GM19452 (cell line): Measurements from ENCODE around the gene DEFB129.
"Not testable (repeated sequence)": the region's sequence is repeated elsewhere in the genome, so short reads cannot be mapped to it uniquely, and the experiment has no call there.

Experiments used
- ATAC-seq: cut with Tn5 transposase; IDR thresholded peaks from one replicate; pipeline ENCODE4 v1.9.1; 2021; ENCODE audit not compliant: unreplicated experiment

Gene DEFB129

GRCh38 chr20:226958-227357 lies at the start of gene DEFB129:
Gene DEFB129, plus strand, starts transcription at chr20:227258. Its CDS starts 31 bp downstream, at chr20:227289.
- no peak for ATAC-seq

- no peak for ATAC-seq
Measured at GRCh38 chr20:184288-184687, 42.8 kb upstream of the DEFB129 start.

GRCh38 chr20:187733-188132 lies 39.3 kb upstream of the DEFB129 start:
- no peak for ATAC-seq

DNA sequence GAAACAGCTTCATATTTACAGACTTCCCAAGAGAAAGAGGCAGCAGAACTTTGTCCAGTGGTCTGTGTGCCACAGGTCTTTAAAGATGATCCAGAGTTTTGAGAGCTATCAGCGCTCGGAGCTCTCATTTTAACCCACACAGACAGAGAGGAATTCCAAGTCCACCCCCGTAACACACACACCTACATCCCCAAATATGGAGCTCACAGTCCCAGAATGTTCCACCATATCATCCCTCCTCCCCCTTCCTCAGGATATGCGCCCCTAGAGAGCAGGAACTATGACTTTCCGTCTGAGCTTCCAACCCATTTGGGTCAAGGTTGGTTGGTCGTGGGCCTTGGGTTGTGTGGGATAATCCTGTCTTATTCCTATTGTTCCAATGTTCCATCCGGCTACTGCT lies 37.4 kb upstream of the DEFB129 start, which contains the start of gene DEFB128:
Gene DEFB128 (minus strand): TSS at position 101 of the 400 bp plus-strand sequence. CDS start 88 bp downstream, at position 13.
- ATAC-seq: no peak

- no peak for ATAC-seq
Measured at GRCh38 chr20:198225-198624, 28.8 kb upstream of the DEFB129 start.

DNA sequence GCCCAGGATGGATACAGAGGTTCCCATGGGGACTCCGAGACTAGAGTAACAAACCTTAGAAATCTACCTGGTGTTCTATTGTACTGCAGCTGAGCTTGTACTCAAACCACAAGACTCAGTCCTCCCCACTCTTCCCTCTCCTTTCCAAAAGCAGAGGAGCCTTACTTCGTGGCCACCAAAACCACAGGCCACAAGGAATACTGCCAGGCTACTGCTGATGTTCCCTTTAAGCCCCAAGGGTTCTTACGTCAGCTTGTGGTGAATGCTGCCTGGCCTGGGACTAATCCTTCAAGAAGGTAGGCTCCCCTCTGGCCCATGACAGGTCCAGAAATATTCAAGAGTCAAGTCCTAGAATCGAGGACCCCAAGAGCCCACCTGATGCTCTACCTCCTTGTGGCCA lies 27.1 kb upstream of the DEFB129 start:
- ATAC-seq: no peak

DNA sequence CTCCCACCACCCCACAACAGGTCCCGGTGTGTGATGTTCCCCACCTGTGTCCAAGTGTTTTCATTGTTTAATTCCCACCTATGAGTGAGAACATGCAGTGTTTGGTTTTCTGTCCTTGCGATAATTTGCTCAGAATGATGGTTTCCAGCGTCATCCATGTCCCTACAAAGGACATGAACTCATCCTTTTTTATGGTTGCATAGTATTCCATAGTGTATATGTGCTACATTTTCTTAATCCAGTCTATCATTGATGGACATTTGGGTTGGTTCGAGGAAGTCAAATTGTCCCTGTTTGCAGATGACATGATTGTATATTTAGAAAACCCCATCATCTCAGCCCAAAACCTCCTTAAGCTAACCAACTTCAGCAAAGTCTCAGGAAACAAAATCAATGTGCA lies 23.4 kb upstream of the DEFB129 start:
- ATAC-seq: not testable (repeated sequence)

DNA sequence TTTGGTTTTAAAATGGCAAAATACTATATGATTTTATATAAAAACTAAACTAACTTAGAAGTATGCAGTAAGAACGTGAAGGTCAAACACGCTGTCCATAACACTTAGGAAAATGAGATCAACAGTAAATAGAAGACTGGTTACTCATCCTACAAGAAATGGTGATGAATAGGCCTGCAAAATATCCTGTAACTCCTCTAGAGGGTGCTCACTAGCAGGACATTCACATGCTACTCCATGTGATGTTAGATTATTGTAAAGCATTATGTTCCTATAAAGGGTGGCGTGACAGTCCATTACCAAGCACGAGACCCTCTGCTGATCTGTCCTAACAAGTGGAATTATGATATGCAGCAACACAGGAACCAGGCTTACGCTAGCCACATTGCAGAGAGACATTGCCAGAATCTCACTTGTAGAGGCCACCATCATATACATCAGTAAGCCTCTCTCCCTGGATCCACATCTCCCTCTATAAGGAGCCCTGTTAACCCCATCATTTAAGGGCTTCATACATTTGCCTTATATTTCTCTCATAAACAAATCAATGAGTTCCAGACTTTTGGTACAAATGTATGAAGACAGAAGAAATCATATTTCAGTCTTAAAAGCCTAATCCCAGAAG lies 18.0 kb upstream of the DEFB129 start:
- no peak for ATAC-seq

GRCh38 chr20:210809-211502 lies 16.1 kb upstream of the DEFB129 start:
- ATAC-seq: no peak

GRCh38 chr20:214383-214782 lies 12.7 kb upstream of the DEFB129 start:
- ATAC-seq: no peak

GRCh38 chr20:215796-216195 lies 11.3 kb upstream of the DEFB129 start:
- ATAC-seq: no peak

GRCh38 chr20:217266-217665 lies 9.8 kb upstream of the DEFB129 start:
- ATAC-seq: no peak

- ATAC-seq: no peak
Measured at GRCh38 chr20:219290-220115, 7.6 kb upstream of the DEFB129 start.

DNA sequence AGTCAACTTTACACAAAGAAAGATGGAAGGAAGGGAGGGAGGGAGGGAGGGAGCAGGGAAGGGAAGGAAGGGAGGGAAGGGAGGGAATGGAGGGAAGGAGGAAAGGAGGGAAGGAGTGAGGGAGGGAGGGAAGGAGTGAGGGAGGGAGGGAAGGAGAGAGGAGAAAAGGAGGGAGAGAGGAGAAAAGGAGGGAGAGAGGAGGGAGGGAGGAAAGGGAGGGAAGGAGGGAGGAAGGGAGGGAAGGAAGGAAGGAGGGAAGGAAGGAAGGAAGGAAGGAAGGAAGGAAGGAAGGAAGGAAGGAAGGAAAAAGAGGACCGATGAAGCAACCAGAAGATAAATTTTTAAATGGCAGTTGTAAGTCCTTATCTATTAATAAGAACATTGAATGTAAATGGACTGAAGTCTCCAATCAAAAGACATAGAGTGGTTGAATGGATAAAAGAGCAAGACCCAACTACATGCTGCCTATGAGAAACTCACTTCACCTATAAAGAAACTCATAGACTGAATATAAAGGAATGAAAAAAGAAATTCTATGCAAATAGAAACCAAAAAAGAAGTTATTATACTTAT lies 5.7 kb upstream of the DEFB129 start:
- no peak for ATAC-seq

GRCh38 chr20:225879-226278 lies 1.2 kb upstream of the DEFB129 start:
- not testable (repeated sequence) for ATAC-seq

- ATAC-seq: no peak
Measured at GRCh38 chr20:227439-228105, 514 bp downstream of the DEFB129 start.

- no peak for ATAC-seq
Measured at GRCh38 chr20:235891-236290, 8.8 kb downstream of the DEFB129 start.

- no peak for ATAC-seq
Measured at GRCh38 chr20:237489-237888, 10.4 kb downstream of the DEFB129 start.

- no peak for ATAC-seq
Measured at GRCh38 chr20:237929-238328, 10.9 kb downstream of the DEFB129 start.

- no peak for ATAC-seq
Measured at GRCh38 chr20:242905-243304, 15.8 kb downstream of the DEFB129 start.

DNA sequence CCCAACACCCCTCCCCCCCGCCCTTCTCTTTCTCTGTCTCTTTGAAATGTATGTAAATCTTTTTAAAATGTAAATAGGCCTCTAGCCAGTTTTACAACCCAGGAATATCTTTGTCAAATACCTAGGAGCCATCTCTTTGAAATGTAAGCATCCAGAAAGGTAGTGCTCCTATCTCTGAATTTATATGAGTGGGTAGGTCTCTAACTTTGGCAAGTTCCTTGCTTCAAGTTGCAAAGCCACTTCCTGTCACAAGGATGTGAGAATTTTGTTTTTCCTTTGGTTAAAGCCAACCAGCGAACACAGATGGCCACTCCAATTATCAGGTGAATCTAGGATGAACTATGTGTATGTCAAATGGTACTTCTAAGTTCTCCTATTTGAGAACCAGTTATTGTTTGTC lies 24.3 kb downstream of the DEFB129 start:
- ATAC-seq: no peak
